PC-9 (cell line): ENCODE data around the gene PSME1. TPM values are rescaled to one million over a fixed set of nuclear protein-coding genes. Genes with fewer than 3 reads are reported as not detected.

Experiments used
- BruUV-seq: library from RNA; stranded (reverse); fragments of 400-500 nt; replicated peaks from 2 replicates; lab custom pipeline; 2021; lab: Mats Ljungman, UMichigan
- CTCF ChIA-PET: fragments of 300-600 bp; sonication (Branson Sonifier 250); formaldehyde crosslinking; loops from one replicate; lab custom pipeline; 2022; ENCODE audit warnings: antibody characterized with exemption; lab: Charles Lee
- POLR2A ChIA-PET: fragments of 300-600 bp; sonication (Branson Sonifier 250); formaldehyde crosslinking; loops from one replicate; lab custom pipeline; 2022; ENCODE audit warnings: antibody characterized with exemption; ENCODE audit not compliant: unreplicated experiment; lab: Charles Lee
- DNase-seq, 2 experiments: peaks; one replicate each; pipeline versions ENCODE4 v3.0.0 to v3.0.0-alpha.2; 2015 to 2022; ENCODE audit warnings: mixed read lengths in 1 of 2
- H2AFZ ChIP-seq: fragments of 200-600 bp; sonication (generic); 2 replicates; pipeline ENCODE4 v1.8.1; 2017; ENCODE audit warnings: antibody characterized with exemption
- H3F3A ChIP-seq: fragments of 200-600 bp; sonication (generic); 2 replicates; pipeline ENCODE4 v1.8.1; 2017; ENCODE audit warnings: antibody characterized with exemption, mild to moderate bottlenecking, low read depth; ENCODE audit not compliant: insufficient read depth
- H3K27ac ChIP-seq: fragments of 200-600 bp; sonication (generic); 2 replicates; pipeline ENCODE4 v1.6.1; 2016; ENCODE audit warnings: mixed run types
- H3K27me3 ChIP-seq: fragments of 200-600 bp; sonication (generic); 2 replicates; pipeline ENCODE4 v1.6.1; 2016; ENCODE audit warnings: low read depth, mixed run types; ENCODE audit not compliant: insufficient read depth
- H3K36me3 ChIP-seq: fragments of 200-600 bp; sonication (generic); 2 replicates; pipeline ENCODE4 v1.6.1; 2016; ENCODE audit warnings: low read depth, mixed run types
- H3K4me1 ChIP-seq: fragments of 200-600 bp; sonication (generic); replicated peaks from 2 replicates; pipeline ENCODE4 v1.6.1; 2016; ENCODE audit warnings: mixed run types; ENCODE audit not compliant: insufficient read depth
- H3K4me2 ChIP-seq: fragments of 200-600 bp; sonication (generic); 2 replicates; pipeline ENCODE4 v1.6.1; 2017; ENCODE audit warnings: mixed run types
- H3K4me3 ChIP-seq: fragments of 200-600 bp; sonication (generic); 2 replicates; pipeline ENCODE4 v1.6.1; 2016; ENCODE audit warnings: mixed run types
- H3K79me2 ChIP-seq: fragments of 200-600 bp; sonication (generic); 2 replicates; pipeline ENCODE4 v1.6.1; 2017; ENCODE audit warnings: low read depth, mixed run types
- H3K9me2 ChIP-seq: fragments of 200-600 bp; sonication (generic); 2 replicates; pipeline ENCODE4 v1.8.1; 2017; ENCODE audit warnings: mild to moderate bottlenecking; ENCODE audit not compliant: insufficient read depth
- H3K9me3 ChIP-seq: fragments of 200-600 bp; sonication (generic); 2 replicates; pipeline ENCODE4 v1.8.1; 2016; ENCODE audit warnings: low read depth; ENCODE audit not compliant: insufficient read depth
- H4K20me1 ChIP-seq: fragments of 200-600 bp; sonication (generic); 2 replicates; pipeline ENCODE4 v1.8.1; 2017; ENCODE audit not compliant: insufficient read depth
- EZH2 ChIP-seq: fragments of 200-600 bp; sonication (generic); IDR thresholded peaks from 2 replicates; pipeline ENCODE4 v1.8.0; 2017; ENCODE audit warnings: antibody characterized with exemption, low read depth
- intact Hi-C: fragments of 100-400 bp; cut with micrococcal nuclease; formaldehyde crosslinking; loops from one replicate; pipeline ENCODE4 v1.10.0; 2022; ENCODE audit not compliant: unreplicated experiment
- total RNA-seq: library from RNA; stranded (reverse); gene quantifications from 2 replicates; pipeline ENCODE4 v1.2.3, GENCODE V29; 2021
- TF ChIP-seq, protein P1 (sequence below): fragments of 200-600 bp; sonication (generic); conservative IDR thresholded peaks from 2 replicates; pipeline ENCODE4 v1.6.1; 2017; ENCODE audit warnings: mixed run types, antibody characterized with exemption, mild to moderate bottlenecking, moderate library complexity

Gene PSME1
- total RNA-seq, 1 experiment from 2014 or later, result 174 TPM

- Histone ChIP-seq H3K9me2 (no peaks in the 10 kb centered on the region), H3K36me3 (no peaks in the 10 kb centered on the region), H3K27me3 (no peaks in the 10 kb centered on the region), H3K9me3 (no peaks in the 10 kb centered on the region), H3K79me2 (no peaks in the 10 kb centered on the region), H3K4me2 (no peak overlapping the region), H4K20me1 (no peaks in the 10 kb centered on the region), H3K4me3 (no peak overlapping the region), H3K4me1 (no peaks in the 10 kb centered on the region), H3F3A (no peaks in the 10 kb centered on the region), H2AFZ (no peak overlapping the region), H3K27ac (no peak overlapping the region)
- TF ChIP-seq EZH2, result no peak
- TF ChIP-seq, protein P1, sequence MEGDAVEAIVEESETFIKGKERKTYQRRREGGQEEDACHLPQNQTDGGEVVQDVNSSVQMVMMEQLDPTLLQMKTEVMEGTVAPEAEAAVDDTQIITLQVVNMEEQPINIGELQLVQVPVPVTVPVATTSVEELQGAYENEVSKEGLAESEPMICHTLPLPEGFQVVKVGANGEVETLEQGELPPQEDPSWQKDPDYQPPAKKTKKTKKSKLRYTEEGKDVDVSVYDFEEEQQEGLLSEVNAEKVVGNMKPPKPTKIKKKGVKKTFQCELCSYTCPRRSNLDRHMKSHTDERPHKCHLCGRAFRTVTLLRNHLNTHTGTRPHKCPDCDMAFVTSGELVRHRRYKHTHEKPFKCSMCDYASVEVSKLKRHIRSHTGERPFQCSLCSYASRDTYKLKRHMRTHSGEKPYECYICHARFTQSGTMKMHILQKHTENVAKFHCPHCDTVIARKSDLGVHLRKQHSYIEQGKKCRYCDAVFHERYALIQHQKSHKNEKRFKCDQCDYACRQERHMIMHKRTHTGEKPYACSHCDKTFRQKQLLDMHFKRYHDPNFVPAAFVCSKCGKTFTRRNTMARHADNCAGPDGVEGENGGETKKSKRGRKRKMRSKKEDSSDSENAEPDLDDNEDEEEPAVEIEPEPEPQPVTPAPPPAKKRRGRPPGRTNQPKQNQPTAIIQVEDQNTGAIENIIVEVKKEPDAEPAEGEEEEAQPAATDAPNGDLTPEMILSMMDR, result no peak
- intact Hi-C loops, result no loop called here
- DNase-seq, result no peak
- no TSS peak for BruUV-seq
- POLR2A ChIA-PET, result no interaction called here
- CTCF ChIA-PET, result no interaction called here
Observed at GRCh38 chr14:24123424-24124417, 12.3 kb upstream of the PSME1 start.

GRCh38 chr14:24126939-24127338 is 9.1 kb upstream of the PSME1 start:
- Histone ChIP-seq H2AFZ (no peak overlapping the region), H3F3A (no peaks in the 10 kb centered on the region), H3K4me3 (no peak overlapping the region), H3K36me3 (no peaks in the 10 kb centered on the region), H3K27ac (no peak overlapping the region), H4K20me1 (no peaks in the 10 kb centered on the region), H3K4me2 (no peak overlapping the region), H3K9me3 (no peaks in the 10 kb centered on the region), H3K79me2 (no peaks in the 10 kb centered on the region), H3K4me1 (no peaks in the 10 kb centered on the region), H3K27me3 (no peaks in the 10 kb centered on the region), H3K9me2 (no peaks in the 10 kb centered on the region)
- ChIA-PET POLR2A (interaction anchor here (0.6 kb wide), 1 partner anchor 34 kb away, joined by 5 read pairs; the partner anchor contains the start of gene IRF9), CTCF (no interaction called here)
- intact Hi-C loops, result no loop called here
- TF ChIP-seq EZH2, result no peak
- TF ChIP-seq, protein P1, result no peak
- DNase-seq, result no peak
- no TSS peak for BruUV-seq

DNA sequence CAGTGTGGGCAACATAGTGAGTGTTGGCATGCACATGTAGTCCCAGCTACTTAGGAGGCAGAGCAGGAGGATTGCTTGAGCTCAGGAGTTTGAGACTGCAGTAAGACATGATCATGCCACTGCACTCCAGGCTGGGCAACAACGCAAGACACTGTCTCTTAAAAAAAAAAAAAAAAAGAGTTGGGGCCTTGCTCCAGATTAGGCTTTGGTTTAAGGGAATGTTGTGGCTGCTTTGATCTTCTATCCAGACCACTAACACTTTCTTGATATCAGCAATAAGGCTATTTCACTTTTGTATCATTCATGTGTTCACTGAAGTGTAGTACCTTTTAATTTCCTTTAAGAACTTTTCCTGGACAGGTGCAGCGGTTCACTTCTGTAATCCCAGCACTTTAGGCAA is 8.3 kb upstream of the PSME1 start:
- H4K20me1 ChIP-seq, result no peaks in the 10 kb centered on the region
- intact Hi-C loops, result no loop called here
- DNase-seq, result no peak
- H3K36me3 ChIP-seq, result no peaks in the 10 kb centered on the region
- POLR2A ChIA-PET, result no interaction called here
- no peaks in the 10 kb centered on the region for H3K9me2 ChIP-seq
- H3K27me3 ChIP-seq, result no peaks in the 10 kb centered on the region
- no peak overlapping the region for H3K27ac ChIP-seq
- BruUV-seq, result no TSS peak
- no peaks in the 10 kb centered on the region for H3K79me2 ChIP-seq
- TF ChIP-seq, protein P1, result no peak
- no peak for TF ChIP-seq EZH2
- no peak overlapping the region for H3K4me2 ChIP-seq
- no peak overlapping the region for H2AFZ ChIP-seq
- H3K4me3 ChIP-seq, result no peak overlapping the region
- no peaks in the 10 kb centered on the region for H3K4me1 ChIP-seq
- CTCF ChIA-PET, result no interaction called here
- no peaks in the 10 kb centered on the region for H3F3A ChIP-seq
- H3K9me3 ChIP-seq, result no peaks in the 10 kb centered on the region
